ENCODE data around the gene IPO7.
"Not testable (repeated sequence)": the region's sequence is repeated elsewhere in the genome, so short reads cannot be mapped to it uniquely, and the experiment has no call there.

The IPO7 gene

GRCh38 chr11:9428706-9429105, 44.3 kb downstream of the IPO7 start:
- H3K4me2 ChIP-seq (ENCODE audit: low read length), result no peak overlapping the region
- no peak overlapping the region for H3K9ac ChIP-seq (ENCODE audit: low read depth, low read length)
- no peak overlapping the region for H3K4me3 ChIP-seq (ENCODE audit: low read length)
- peaks cover 86% of the 10 kb centered on the region for H3K36me3 ChIP-seq (ENCODE audit: insufficient read depth, low read length)
- no peaks in the 10 kb centered on the region for H3K9me3 ChIP-seq (replicated peaks; ENCODE audit: low read length)
- H3K27me3 ChIP-seq (ENCODE audit: control insufficient read depth, insufficient read depth, low read length), result no peaks in the 10 kb centered on the region
- H3K4me1 ChIP-seq (ENCODE audit: control insufficient read depth, insufficient read depth, low read length), result no peaks in the 10 kb centered on the region

DNA sequence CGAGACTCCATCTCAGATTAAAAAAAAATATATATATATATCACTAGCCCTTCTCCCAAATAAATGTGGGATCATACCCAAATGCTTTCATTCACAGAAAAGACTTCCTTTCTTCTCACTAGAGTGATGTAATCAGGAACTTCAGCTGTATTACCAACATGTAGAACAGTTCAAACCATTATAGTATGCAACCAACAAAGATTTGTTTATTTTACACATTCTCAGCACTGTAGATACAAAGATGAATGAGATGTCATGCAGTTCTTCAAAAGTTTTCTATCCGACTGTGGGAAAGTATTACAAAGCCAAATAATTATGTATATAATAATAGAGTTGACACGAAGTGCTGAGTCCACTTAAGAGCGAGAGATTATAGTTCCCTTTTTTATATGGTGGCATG, 54.2 kb downstream of the IPO7 start:
- H3K36me3 ChIP-seq (ENCODE audit: insufficient read depth, low read length), result peaks cover 81% of the 10 kb centered on the region
- H3K4me1 ChIP-seq (ENCODE audit: control insufficient read depth, insufficient read depth, low read length), result no peaks in the 10 kb centered on the region
- H3K4me2 ChIP-seq (ENCODE audit: low read length), result no peak overlapping the region
- no peaks in the 10 kb centered on the region for H3K9me3 ChIP-seq (replicated peaks; ENCODE audit: low read length)
- H3K9ac ChIP-seq (ENCODE audit: low read depth, low read length), result no peak overlapping the region
- no peaks in the 10 kb centered on the region for H3K27me3 ChIP-seq (ENCODE audit: control insufficient read depth, insufficient read depth, low read length)
- H3K4me3 ChIP-seq (ENCODE audit: low read length), result no peak overlapping the region

DNA sequence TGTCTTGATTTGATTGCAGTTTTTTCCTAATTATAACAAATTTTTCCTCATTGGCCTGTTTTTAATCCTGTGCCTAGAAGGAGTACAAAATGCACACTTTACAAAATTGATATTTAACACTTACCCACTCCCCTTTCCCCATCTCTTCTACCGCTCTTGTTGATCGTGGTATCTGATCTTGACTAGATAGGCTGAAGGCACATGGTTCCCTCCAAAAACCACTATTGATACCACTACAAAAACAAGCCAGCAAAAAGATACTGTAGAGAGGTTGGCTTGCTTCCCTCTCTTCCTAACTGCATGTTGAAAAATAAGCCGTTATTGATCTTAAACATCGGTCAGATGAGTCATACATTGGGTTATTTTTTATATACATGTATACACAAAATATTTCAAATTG, 61.8 kb downstream of the IPO7 start:
- Histone ChIP-seq H3K36me3 (ENCODE audit: insufficient read depth, low read length) (peaks cover 42% of the 10 kb centered on the region), H3K9me3 (replicated peaks; ENCODE audit: low read length) (no peaks in the 10 kb centered on the region), H3K4me2 (ENCODE audit: low read length) (no peak overlapping the region), H3K9ac (ENCODE audit: low read depth, low read length) (no peak overlapping the region), H3K27me3 (ENCODE audit: control insufficient read depth, insufficient read depth, low read length) (no peaks in the 10 kb centered on the region), H3K4me1 (ENCODE audit: control insufficient read depth, insufficient read depth, low read length) (no peaks in the 10 kb centered on the region), H3K4me3 (ENCODE audit: low read length) (no peak overlapping the region)

DNA sequence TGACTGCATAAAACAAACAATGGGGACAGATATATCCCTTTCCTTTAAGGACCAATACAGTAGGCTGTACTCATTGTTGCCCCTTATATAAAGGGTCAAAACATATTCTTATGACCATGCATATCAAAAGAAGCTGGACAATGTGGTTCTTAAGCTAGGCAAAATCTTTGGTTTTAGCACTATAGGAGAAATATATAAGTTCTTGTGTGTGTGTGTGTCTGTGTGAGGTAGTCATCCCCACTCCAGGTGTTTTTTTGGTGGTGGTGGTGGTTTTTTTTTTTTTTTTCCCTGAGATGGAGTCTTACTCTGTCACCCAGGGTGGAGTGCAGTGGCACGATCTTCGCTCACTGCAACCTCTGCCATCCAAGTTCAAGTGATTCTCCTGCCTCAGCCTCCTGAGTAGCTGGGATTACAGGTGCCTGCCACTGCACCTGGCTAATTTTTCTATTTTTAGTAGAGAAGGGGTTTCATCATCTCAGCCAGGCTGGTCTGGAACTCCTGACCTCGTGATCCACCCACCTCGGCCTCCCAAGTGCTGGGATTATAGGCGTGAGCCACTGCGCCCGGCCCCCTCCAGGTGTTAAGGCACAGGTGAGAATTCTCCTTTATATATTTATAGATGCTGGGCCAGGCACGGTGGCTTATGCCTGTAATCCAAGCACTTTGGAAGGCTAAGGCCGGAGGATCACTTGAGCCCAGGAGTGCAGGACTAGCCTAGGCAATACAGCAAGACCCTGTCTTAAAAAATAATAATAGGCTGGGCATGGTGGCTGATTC, 64.3 kb downstream of the IPO7 start:
- no peaks in the 10 kb centered on the region for H3K9me3 ChIP-seq (replicated peaks; ENCODE audit: low read length)
- peaks cover 23% of the 10 kb centered on the region for H3K36me3 ChIP-seq (ENCODE audit: insufficient read depth, low read length)
- H3K4me3 ChIP-seq (ENCODE audit: low read length), result no peak overlapping the region
- H3K4me1 ChIP-seq (ENCODE audit: control insufficient read depth, insufficient read depth, low read length), result no peaks in the 10 kb centered on the region
- H3K27me3 ChIP-seq (ENCODE audit: control insufficient read depth, insufficient read depth, low read length), result no peaks in the 10 kb centered on the region
- no peak overlapping the region for H3K9ac ChIP-seq (ENCODE audit: low read depth, low read length)
- no peak overlapping the region for H3K4me2 ChIP-seq (ENCODE audit: low read length)

- not testable (repeated sequence) for H3K9ac ChIP-seq (ENCODE audit: low read depth, low read length); H3K9me3 ChIP-seq (replicated peaks; ENCODE audit: low read length)
- H3K36me3 ChIP-seq (ENCODE audit: insufficient read depth, low read length), result peaks cover 16% of the 10 kb centered on the region
Measured at GRCh38 chr11:9452023-9452422, 67.6 kb downstream of the IPO7 start.

DNA sequence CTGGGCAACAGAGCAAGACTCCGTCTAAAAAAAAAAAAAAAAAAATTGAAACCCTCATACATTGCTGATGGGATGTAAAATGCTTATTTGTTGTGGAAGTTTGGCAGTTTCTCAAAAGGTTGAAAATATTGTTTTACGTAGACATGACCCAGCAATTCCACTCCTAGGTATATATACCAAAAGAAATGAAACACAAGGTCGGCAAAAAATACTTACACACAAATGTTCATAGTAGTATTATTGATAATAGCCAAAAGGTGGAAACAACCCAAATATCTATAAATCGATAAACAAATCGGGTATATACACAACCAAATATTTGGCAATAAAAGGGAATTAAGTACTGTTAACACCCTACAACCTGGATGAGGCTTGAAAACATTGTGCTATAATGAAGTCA, 71.3 kb downstream of the IPO7 start:
- H3K9ac ChIP-seq (ENCODE audit: low read depth, low read length), result no peak overlapping the region
- H3K4me2 ChIP-seq (ENCODE audit: low read length), result no peak overlapping the region
- H3K4me1 ChIP-seq (ENCODE audit: control insufficient read depth, insufficient read depth, low read length), result peaks cover 5% of the 10 kb centered on the region
- no peaks in the 10 kb centered on the region for H3K27me3 ChIP-seq (ENCODE audit: control insufficient read depth, insufficient read depth, low read length)
- H3K9me3 ChIP-seq (replicated peaks; ENCODE audit: low read length), result no peaks in the 10 kb centered on the region
- no peak overlapping the region for H3K4me3 ChIP-seq (ENCODE audit: low read length)
- H3K36me3 ChIP-seq (ENCODE audit: insufficient read depth, low read length), result no peaks in the 10 kb centered on the region

More at GRCh38 chr11:9452023-9452422, 67.6 kb downstream of the IPO7 start:
- H3K27me3 ChIP-seq (ENCODE audit: control insufficient read depth, insufficient read depth, low read length); H3K4me2 ChIP-seq (ENCODE audit: low read length); H3K4me3 ChIP-seq (ENCODE audit: low read length); H3K4me1 ChIP-seq (ENCODE audit: control insufficient read depth, insufficient read depth, low read length): not testable (repeated sequence)

DNA sequence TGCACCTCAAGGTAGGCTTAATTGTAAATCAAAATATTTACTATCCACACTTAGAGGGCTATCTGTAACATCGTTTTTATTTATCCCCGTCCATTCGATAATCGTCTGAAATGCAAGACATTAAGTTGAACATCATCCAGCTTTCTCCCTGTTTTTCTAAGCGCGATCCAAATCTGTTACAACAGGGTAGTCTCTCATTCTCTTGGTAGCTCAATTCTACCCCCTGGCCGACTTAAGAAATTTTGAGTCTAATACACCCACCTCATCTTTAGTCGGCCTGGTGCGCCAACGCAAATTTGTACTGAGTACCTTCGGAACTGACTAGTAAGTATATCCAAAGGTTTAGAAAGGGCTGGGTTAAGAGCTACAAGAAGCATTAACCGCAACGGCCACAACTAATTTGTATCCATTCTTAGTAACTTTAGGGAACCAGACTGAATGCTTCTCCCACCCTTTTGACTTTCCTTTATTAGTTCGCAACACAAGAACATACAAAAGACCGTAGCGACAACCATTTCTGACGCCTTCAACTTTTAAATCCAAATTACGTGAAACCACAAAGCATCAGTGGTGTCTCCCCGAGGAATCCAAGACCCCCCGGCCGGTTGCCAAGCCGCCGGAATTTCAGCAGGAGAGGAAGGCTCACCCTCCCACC, 75.3 kb downstream of the IPO7 start:
- peak overlapping the region; percentile 97 for H3K4me3 ChIP-seq (ENCODE audit: low read length)
- H3K36me3 ChIP-seq (ENCODE audit: insufficient read depth, low read length), result no peaks in the 10 kb centered on the region
- H3K9me3 ChIP-seq (replicated peaks; ENCODE audit: low read length), result no peaks in the 10 kb centered on the region
- H3K4me2 ChIP-seq (ENCODE audit: low read length), result peak overlapping the region; percentile 89
- H3K9ac ChIP-seq (ENCODE audit: low read depth, low read length), result peak overlapping the region; percentile 100
- H3K4me1 ChIP-seq (ENCODE audit: control insufficient read depth, insufficient read depth, low read length), result peaks cover 14% of the 10 kb centered on the region
- H3K27me3 ChIP-seq (ENCODE audit: control insufficient read depth, insufficient read depth, low read length), result no peaks in the 10 kb centered on the region

DNA sequence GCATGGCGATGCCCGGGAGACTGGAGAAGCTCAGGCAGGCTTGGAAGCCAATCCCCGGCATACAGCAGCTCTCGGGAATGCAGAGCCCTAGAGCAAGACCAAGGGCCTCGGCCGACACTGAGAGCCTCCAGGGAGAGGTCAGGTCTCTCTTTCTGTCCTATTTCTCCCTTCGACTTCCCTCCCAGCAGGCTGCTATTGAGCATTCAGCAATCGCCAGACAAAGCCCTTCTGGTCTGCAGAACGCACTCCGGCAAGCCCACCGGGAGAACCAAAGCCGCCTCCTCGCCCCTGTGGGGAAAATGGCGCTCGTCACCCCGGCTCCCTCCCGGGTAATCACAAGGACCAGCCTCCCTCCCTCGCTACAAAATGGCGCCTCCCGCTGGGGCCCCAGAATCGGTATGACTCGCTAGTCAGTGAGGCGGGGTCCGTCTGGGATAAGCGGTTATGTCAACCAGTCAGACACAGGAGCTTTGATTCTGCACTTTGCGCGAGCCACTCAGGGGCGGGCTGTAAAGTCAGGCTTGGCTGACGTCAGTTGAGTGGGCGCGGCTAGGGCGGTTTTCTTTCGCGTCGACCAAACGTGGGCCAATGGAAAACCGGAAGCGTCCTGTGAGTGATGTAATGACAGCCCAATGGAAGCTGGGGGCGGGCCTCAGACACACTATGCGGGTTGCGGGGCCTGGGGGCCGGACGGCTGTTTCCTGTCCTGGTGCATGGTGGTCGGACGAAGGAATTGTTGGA, 76.0 kb downstream of the IPO7 start, which contains the start of gene ZNF143:
Gene ZNF143 (plus strand): TSS at position 691 of the 741 bp plus-strand sequence. CDS start 10,297 bp downstream, outside the sequence.
- peaks cover 14% of the 10 kb centered on the region for H3K4me1 ChIP-seq (ENCODE audit: control insufficient read depth, insufficient read depth, low read length)
- H3K4me2 ChIP-seq (ENCODE audit: low read length), result peak within 1 kb of the TSS; percentile 89
- H3K4me3 ChIP-seq (ENCODE audit: low read length), result peak within 1 kb of the TSS; percentile 97
- no peaks in the 10 kb centered on the region for H3K27me3 ChIP-seq (ENCODE audit: control insufficient read depth, insufficient read depth, low read length)
- H3K9ac ChIP-seq (ENCODE audit: low read depth, low read length), result peak within 1 kb of the TSS; percentile 100
- no peaks in the 10 kb centered on the region for H3K9me3 ChIP-seq (replicated peaks; ENCODE audit: low read length)
- H3K36me3 ChIP-seq (ENCODE audit: insufficient read depth, low read length), result no peaks in the 10 kb centered on the region

GRCh38 chr11:9461063-9461759, 76.8 kb downstream of the IPO7 start:
- Histone ChIP-seq H3K4me2 (ENCODE audit: low read length) (peak overlapping the region; percentile 82), H3K36me3 (ENCODE audit: insufficient read depth, low read length) (no peaks in the 10 kb centered on the region), H3K4me1 (ENCODE audit: control insufficient read depth, insufficient read depth, low read length) (peaks cover 14% of the 10 kb centered on the region), H3K27me3 (ENCODE audit: control insufficient read depth, insufficient read depth, low read length) (no peaks in the 10 kb centered on the region), H3K4me3 (ENCODE audit: low read length) (peak overlapping the region; percentile 79), H3K9ac (ENCODE audit: low read depth, low read length) (peak overlapping the region; percentile 100), H3K9me3 (replicated peaks; ENCODE audit: low read length) (no peaks in the 10 kb centered on the region)

DNA sequence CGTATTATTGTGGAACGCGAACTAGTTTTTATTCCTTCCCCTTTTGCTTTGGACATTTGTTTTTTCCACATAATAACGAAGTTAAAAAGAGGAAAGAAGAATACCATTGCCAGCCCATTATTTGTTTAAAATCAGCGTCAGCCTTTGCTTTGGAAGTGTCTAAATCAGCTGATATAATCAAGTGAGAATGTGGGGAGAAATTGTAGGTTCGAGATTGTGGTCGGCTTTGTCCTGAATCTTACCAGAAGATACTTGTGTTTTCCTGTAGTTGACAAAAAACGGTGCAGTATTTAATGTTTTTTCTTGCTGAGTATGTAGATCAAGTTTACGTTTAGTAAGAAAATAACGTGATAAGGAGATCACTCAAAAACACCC, 77.3 kb downstream of the IPO7 start:
- peak overlapping the region; percentile 79 for H3K4me3 ChIP-seq (ENCODE audit: low read length)
- H3K9me3 ChIP-seq (replicated peaks; ENCODE audit: low read length), result no peaks in the 10 kb centered on the region
- peaks cover 14% of the 10 kb centered on the region for H3K4me1 ChIP-seq (ENCODE audit: control insufficient read depth, insufficient read depth, low read length)
- H3K9ac ChIP-seq (ENCODE audit: low read depth, low read length), result peak overlapping the region; percentile 100
- peak overlapping the region; percentile 82 for H3K4me2 ChIP-seq (ENCODE audit: low read length)
- H3K36me3 ChIP-seq (ENCODE audit: insufficient read depth, low read length), result no peaks in the 10 kb centered on the region
- no peaks in the 10 kb centered on the region for H3K27me3 ChIP-seq (ENCODE audit: control insufficient read depth, insufficient read depth, low read length)
